T-cell (primary cell): Measurements from ENCODE around the gene CELA1. TPM values are rescaled to one million over a fixed set of nuclear protein-coding genes. Genes with fewer than 3 reads are reported as not detected.
A peak's percentile ranks its signal among the peaks of the same experiment; 100 is the strongest.

Source experiments
- ATAC-seq, 4 experiments: fragments of 200-7000 bp in 3 of 4; fragments of 150-1000 bp in 1 of 4; cut with Tn5 transposase; replicated peaks in 1 of 4; 1 replicate in 3 of 4; 2 replicates in 1 of 4; pipeline ENCODE4 v1.10.0; 2021; ENCODE audit warnings: moderate library complexity in 3 of 4, mild to moderate bottlenecking in 2 of 4, moderate number of reproducible peaks in 1 of 4
- CTCF ChIA-PET, 2 donors: fragments of 300-600 bp; sonication (Branson Sonifier 250); formaldehyde crosslinking; loops; one replicate each; lab custom pipeline; 2022; ENCODE audit warnings: antibody characterized with exemption in 2 of 2; lab: Charles Lee
- POLR2A ChIA-PET, 2 donors: fragments of 300-600 bp; sonication (Branson Sonifier 250); formaldehyde crosslinking; loops; one replicate each; lab custom pipeline; 2022; ENCODE audit warnings: antibody characterized with exemption in 2 of 2; lab: Charles Lee
- DNase-seq, 35 experiments: peaks; one replicate each; pipeline versions ENCODE4 v3.0.0 to v3.0.0-alpha.2; 2013 to 2023
- H3K27ac ChIP-seq: one replicate; pipeline ENCODE4 v1.5.1; 2013; ENCODE audit warnings: low read length
- H3K27me3 ChIP-seq, 2 experiments: replicated peaks in 1 of 2; 1 replicate in 1 of 2; 2 replicates in 1 of 2; pipeline versions ENCODE4 v1.6.1 to v1.7.0; 2013; ENCODE audit warnings: low read length in 1 of 2, mixed read lengths in 1 of 2; ENCODE audit not compliant: control insufficient read depth in 2 of 2, insufficient read depth in 2 of 2; ENCODE audit errors: extremely low read depth in 1 of 2
- H3K36me3 ChIP-seq, 2 donors: 1 replicate in 1 of 2; 2 replicates in 1 of 2; pipeline versions ENCODE4 v1.6.1 to v1.7.0; 2013; ENCODE audit warnings: low read length in 1 of 2; ENCODE audit not compliant: control insufficient read depth in 2 of 2, insufficient read depth in 1 of 2; ENCODE audit errors: extremely low read depth in 1 of 2
- H3K4me1 ChIP-seq, 2 experiments: 1 replicate in 1 of 2; 2 replicates in 1 of 2; pipeline versions ENCODE4 v1.6.1 to v1.7.0; 2013; ENCODE audit warnings: low read length in 2 of 2, mixed read lengths in 1 of 2; ENCODE audit not compliant: insufficient read depth in 2 of 2, control insufficient read depth in 1 of 2; ENCODE audit errors: extremely low read depth in 1 of 2
- H3K4me3 ChIP-seq, 2 donors: 1 replicate in 1 of 2; 2 replicates in 1 of 2; pipeline versions ENCODE4 v1.5.1 to v1.7.0; 2013; ENCODE audit warnings: mild to moderate bottlenecking in 2 of 2, low read length in 1 of 2, moderate library complexity in 1 of 2; ENCODE audit not compliant: control insufficient read depth in 1 of 2; ENCODE audit errors: extremely low read depth in 1 of 2
- H3K9me3 ChIP-seq: 2 replicates; pipeline ENCODE4 v1.7.0; 2013
- H3K27ac Mint-ChIP-seq, 2 donors: one replicate each; pipeline ENCODE4 v1.8.0; 2020 to 2021; ENCODE audit warnings: mild to moderate bottlenecking in 2 of 2, mixed read lengths in 2 of 2
- H3K27me3 Mint-ChIP-seq, 2 donors: one replicate each; pipeline ENCODE4 v1.8.0; 2021 to 2022; ENCODE audit warnings: mixed read lengths in 2 of 2
- H3K36me3 Mint-ChIP-seq: one replicate; pipeline ENCODE4 v1.8.0; 2021; ENCODE audit warnings: mixed read lengths
- H3K4me1 Mint-ChIP-seq, 3 donors: one replicate each; pipeline ENCODE4 v1.8.0; 2020 to 2022; ENCODE audit warnings: mixed read lengths in 3 of 3, mild to moderate bottlenecking in 1 of 3
- H3K4me3 Mint-ChIP-seq, 3 donors: one replicate each; pipeline ENCODE4 v1.8.0; 2020 to 2022; ENCODE audit warnings: mild to moderate bottlenecking in 3 of 3, mixed read lengths in 3 of 3, moderate library complexity in 3 of 3
- H3K9me3 Mint-ChIP-seq, 3 donors: one replicate each; pipeline ENCODE4 v1.8.0; 2020 to 2022; ENCODE audit warnings: mixed read lengths in 3 of 3
- WGBS: methylation state at CpG from one replicate; pipeline ENCODE4 v1.1.5; 2013; ENCODE audit warnings: missing lambda C conversion rate; ENCODE audit not compliant: insufficient coverage; 5-methylcytosine and 5-hydroxymethylcytosine counted together
- total RNA-seq, 35 experiments: library from RNA in 6 of 35; stranded (reverse) in 6 of 35; fragments of 120-200 nt in 1 of 35; gene quantifications; one replicate each; pipeline versions ENCODE4 v1.2.1 to v1.2.4 and lab custom pipeline; 2013 to 2026

The CELA1 gene
- total RNA-seq, 5 donors from 2014 or later (not counting 1 experiment from before 2014, with no cell fraction given): 0.47 to 3.5 (median 0.88) TPM

GRCh38 chr12:51383269-51383905 lies 36.9 kb upstream of the CELA1 start:
- ATAC-seq: peak; percentile 52 to 85 (median 60)
- H3K4me1 Mint-ChIP-seq: peaks cover 42 to 53% (median 51%) of the 10 kb centered on the region in 3 donors
- no peaks in the 10 kb centered on the region for H3K27me3 Mint-ChIP-seq
- Histone ChIP-seq H3K36me3 (peaks cover 8 to 35% of the 10 kb centered on the region in 2 donors), H3K4me3 (no peak overlapping the region), H3K27me3 (no peaks in the 10 kb centered on the region), H3K27ac (no peak overlapping the region), H3K9me3 (no peaks in the 10 kb centered on the region), H3K4me1 (peaks cover 25 to 38% of the 10 kb centered on the region in 2 experiments)
- H3K36me3 Mint-ChIP-seq: peaks cover 37% of the 10 kb centered on the region
- H3K4me3 Mint-ChIP-seq: peak overlapping the region in 1 of 3 donors; percentile 48
- DNase-seq: no peak
- 40% methylated on average over 1 of the region's 6 CpGs for WGBS
- ChIA-PET POLR2A (interaction anchor here (0.6 kb wide), 2 partner anchors 111 to 375 kb away, joined by 3 to 7 read pairs; no protein-coding TSS in a partner anchor), CTCF (interaction anchor here in 1 of 2 donors (0.7 kb wide), 1 partner anchor 53 kb away, joined by 3 read pairs; no protein-coding TSS in a partner anchor)
- H3K27ac Mint-ChIP-seq: peak overlapping the region; percentile 32 to 69
- H3K9me3 Mint-ChIP-seq: no peaks in the 10 kb centered on the region

DNA sequence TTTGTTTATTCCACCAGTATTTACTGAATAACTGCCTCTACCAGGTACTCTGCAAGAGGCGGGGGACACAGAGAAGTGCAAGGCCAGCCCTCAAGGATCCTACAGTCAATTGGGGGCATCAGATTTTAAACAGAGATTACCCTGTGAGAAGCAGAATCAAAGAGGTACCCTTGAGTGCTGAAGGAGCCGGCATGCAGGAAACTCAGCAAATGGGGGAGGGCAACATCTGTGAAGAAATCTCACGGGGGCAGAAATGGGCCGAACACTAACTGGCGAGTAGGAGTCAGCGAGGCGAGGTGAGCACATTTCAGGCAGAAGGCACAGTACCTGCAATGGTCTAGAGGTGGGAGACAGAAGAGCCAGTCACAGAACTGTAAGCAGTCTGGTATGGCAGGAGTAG lies 35.7 kb upstream of the CELA1 start:
- DNase-seq (no peak), ATAC-seq (peak in 1 of 4 experiments; percentile 21)
- ChIA-PET POLR2A (interaction anchor here in 1 of 2 donors (0.6 to 0.7 kb wide), 2 partner anchors 9 to 311 kb away, joined by 3 read pairs; no protein-coding TSS in a partner anchor), CTCF (no interaction called here)
- Histone ChIP-seq H3K27me3 (no peaks in the 10 kb centered on the region), H3K9me3 (no peaks in the 10 kb centered on the region), H3K36me3 (peaks cover 8 to 43% of the 10 kb centered on the region in 2 donors), H3K4me3 (no peak overlapping the region), H3K27ac (no peak overlapping the region), H3K4me1 (peaks cover 26 to 35% of the 10 kb centered on the region in 2 experiments)
- Mint-ChIP-seq H3K27ac (no peak overlapping the region), H3K36me3 (peaks cover 46% of the 10 kb centered on the region), H3K27me3 (no peaks in the 10 kb centered on the region), H3K4me3 (peak overlapping the region in 1 of 3 donors; percentile 48), H3K4me1 (peaks cover 42 to 51% (median 42%) of the 10 kb centered on the region in 3 donors), H3K9me3 (no peaks in the 10 kb centered on the region)
- WGBS: 91% methylated on average over 7 of the region's 7 CpGs

DNA sequence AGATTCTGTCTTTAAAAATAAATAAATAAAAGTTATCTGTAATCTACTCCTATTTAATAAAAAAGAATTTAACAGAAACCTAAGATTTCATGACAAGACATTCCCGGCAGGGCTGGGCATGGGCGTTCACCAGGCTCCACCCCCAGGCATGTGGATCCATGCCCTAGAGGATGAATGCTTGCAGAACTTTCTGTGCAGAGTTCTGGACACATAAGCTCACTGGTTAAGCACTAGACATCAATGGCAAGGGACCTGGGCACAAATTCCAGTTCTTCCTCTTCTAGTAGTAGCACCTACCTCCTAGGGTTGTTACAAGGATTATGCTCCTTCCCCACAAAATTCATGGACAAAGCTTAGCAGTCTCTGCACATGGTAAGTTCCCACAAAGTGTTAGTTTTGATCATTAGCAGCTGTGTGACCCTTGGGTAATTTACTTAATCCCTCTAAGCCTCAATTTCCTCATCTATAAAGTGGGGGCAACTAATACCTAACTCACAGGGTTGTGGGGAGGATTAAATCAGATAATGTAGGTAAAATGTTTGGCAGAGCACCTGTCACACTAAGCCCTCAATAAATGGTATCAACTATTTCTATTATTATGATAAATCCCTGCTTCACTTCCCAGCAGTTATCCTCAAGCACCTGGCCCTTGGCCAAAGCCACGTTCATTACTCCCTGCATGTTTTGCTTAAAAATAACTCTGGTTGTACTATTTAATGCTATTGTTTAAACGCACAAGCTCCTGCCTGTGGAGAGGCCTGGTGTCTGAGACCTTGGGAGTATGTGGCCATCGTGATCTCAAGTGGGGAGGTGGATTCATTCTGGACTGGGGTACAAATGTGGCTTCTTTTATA lies 35.0 kb upstream of the CELA1 start:
- ATAC-seq: no peak
- ChIA-PET POLR2A (interaction anchor here in 1 of 2 donors (0.6 to 0.7 kb wide), 2 partner anchors 9 to 311 kb away, joined by 3 read pairs; no protein-coding TSS in a partner anchor), CTCF (interaction anchor here in 1 of 2 donors (0.6 kb wide), 1 partner anchor 152 kb away, joined by 3 read pairs; no protein-coding TSS in a partner anchor)
- Mint-ChIP-seq H3K27me3 (no peaks in the 10 kb centered on the region), H3K36me3 (peaks cover 51% of the 10 kb centered on the region), H3K9me3 (no peaks in the 10 kb centered on the region), H3K4me1 (peaks cover 38 to 44% (median 38%) of the 10 kb centered on the region in 3 donors), H3K4me3 (peak overlapping the region in 1 of 3 donors; percentile 48), H3K27ac (peak overlapping the region in 1 of 2 donors; percentile 52)
- Histone ChIP-seq H3K4me1 (peaks cover 26 to 35% of the 10 kb centered on the region in 2 experiments), H3K27me3 (no peaks in the 10 kb centered on the region), H3K36me3 (peaks cover 12 to 50% of the 10 kb centered on the region in 2 donors), H3K27ac (no peak overlapping the region), H3K9me3 (no peaks in the 10 kb centered on the region), H3K4me3 (no peak overlapping the region)
- no peak for DNase-seq
- WGBS: 100% methylated on average over 2 of the region's 5 CpGs

GRCh38 chr12:51379571-51379970 lies 33.1 kb upstream of the CELA1 start:
- peaks cover 60% of the 10 kb centered on the region for H3K36me3 Mint-ChIP-seq
- no peaks in the 10 kb centered on the region for H3K9me3 Mint-ChIP-seq
- ChIA-PET POLR2A (no interaction called here), CTCF (no interaction called here)
- Histone ChIP-seq H3K27me3 (no peaks in the 10 kb centered on the region), H3K4me1 (peaks cover 26 to 35% of the 10 kb centered on the region in 2 experiments), H3K4me3 (no peak overlapping the region), H3K27ac (no peak overlapping the region), H3K9me3 (no peaks in the 10 kb centered on the region), H3K36me3 (peaks cover 12 to 50% of the 10 kb centered on the region in 2 donors)
- H3K4me1 Mint-ChIP-seq: peaks cover 32 to 43% (median 38%) of the 10 kb centered on the region in 3 donors
- 97% methylated on average over 8 of the region's 11 CpGs for whole genome bisulfite sequencing
- H3K27ac Mint-ChIP-seq: no peak overlapping the region
- H3K4me3 Mint-ChIP-seq: no peak overlapping the region
- no peak for ATAC-seq
- DNase-seq: no peak
- H3K27me3 Mint-ChIP-seq: no peaks in the 10 kb centered on the region

DNA sequence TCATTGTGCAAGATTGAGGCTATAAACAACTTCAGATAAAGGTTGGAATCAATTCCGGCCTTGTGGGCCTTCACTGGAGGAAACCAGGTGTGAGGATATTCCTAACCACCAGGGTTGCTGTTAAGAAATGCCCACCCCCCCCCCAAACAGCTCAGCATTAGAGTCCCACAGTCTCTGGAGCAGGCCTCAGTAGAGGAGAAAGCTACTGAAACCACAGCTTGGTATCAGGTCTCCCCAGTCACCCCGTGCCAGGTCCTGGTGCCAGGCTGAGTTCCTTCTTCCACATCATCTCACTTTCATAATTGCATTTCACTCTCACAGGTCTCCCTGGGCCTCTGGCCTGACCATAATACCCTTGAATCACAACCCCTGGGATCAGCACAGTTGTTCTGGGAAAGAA lies 32.3 kb upstream of the CELA1 start:
- H3K36me3 Mint-ChIP-seq: peaks cover 62% of the 10 kb centered on the region
- no peak overlapping the region for H3K27ac Mint-ChIP-seq
- POLR2A ChIA-PET: no interaction called here
- H3K9me3 Mint-ChIP-seq: no peaks in the 10 kb centered on the region
- H3K27me3 ChIP-seq: peaks cover 0 to 4% of the 10 kb centered on the region in 2 experiments
- H3K27me3 Mint-ChIP-seq: no peaks in the 10 kb centered on the region
- peaks cover 27 to 37% (median 33%) of the 10 kb centered on the region in 3 donors for H3K4me1 Mint-ChIP-seq
- peaks cover 20 to 32% of the 10 kb centered on the region in 2 experiments for H3K4me1 ChIP-seq
- no peak overlapping the region for H3K4me3 ChIP-seq
- H3K27ac ChIP-seq: no peak overlapping the region
- no peak for ATAC-seq
- no peak overlapping the region for H3K4me3 Mint-ChIP-seq
- 89% methylated on average over 1 of the region's 2 CpGs for whole genome bisulfite sequencing
- CTCF ChIA-PET: no interaction called here
- H3K36me3 ChIP-seq: peaks cover 12 to 54% of the 10 kb centered on the region in 2 donors
- DNase-seq: no peak
- no peaks in the 10 kb centered on the region for H3K9me3 ChIP-seq
